ENCODE data around the gene PRR15L.

GRCh38 chr17:47967607-47968252, 10.0 kb upstream of the PRR15L start:
- TF ChIP-seq, protein P1, sequence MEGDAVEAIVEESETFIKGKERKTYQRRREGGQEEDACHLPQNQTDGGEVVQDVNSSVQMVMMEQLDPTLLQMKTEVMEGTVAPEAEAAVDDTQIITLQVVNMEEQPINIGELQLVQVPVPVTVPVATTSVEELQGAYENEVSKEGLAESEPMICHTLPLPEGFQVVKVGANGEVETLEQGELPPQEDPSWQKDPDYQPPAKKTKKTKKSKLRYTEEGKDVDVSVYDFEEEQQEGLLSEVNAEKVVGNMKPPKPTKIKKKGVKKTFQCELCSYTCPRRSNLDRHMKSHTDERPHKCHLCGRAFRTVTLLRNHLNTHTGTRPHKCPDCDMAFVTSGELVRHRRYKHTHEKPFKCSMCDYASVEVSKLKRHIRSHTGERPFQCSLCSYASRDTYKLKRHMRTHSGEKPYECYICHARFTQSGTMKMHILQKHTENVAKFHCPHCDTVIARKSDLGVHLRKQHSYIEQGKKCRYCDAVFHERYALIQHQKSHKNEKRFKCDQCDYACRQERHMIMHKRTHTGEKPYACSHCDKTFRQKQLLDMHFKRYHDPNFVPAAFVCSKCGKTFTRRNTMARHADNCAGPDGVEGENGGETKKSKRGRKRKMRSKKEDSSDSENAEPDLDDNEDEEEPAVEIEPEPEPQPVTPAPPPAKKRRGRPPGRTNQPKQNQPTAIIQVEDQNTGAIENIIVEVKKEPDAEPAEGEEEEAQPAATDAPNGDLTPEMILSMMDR (IDR thresholded peaks at IDR 0.05): no peak
- no peak for TF ChIP-seq POLR2A (IDR thresholded peaks at IDR 0.05)

Data from heart left ventricle (tissue), 13 donors.